Measurements from ENCODE around the gene CENPC.
"Not testable (repeated sequence)": the region's sequence is repeated elsewhere in the genome, so short reads cannot be mapped to it uniquely, and the experiment has no call there.

CENPC gene

GRCh38 chr4:67550451-67550850 lies 5.1 kb upstream of the CENPC start:
- no peak for DNase-seq (ENCODE audit: low read depth in 2 of 2)

GRCh38 chr4:67549123-67549522 lies 3.8 kb upstream of the CENPC start:
- DNase-seq (ENCODE audit: low read depth in 2 of 2), result no peak

- no peak for DNase-seq (ENCODE audit: low read depth in 2 of 2)
Measured at GRCh38 chr4:67546971-67547370, 1.7 kb upstream of the CENPC start.

- no peak for DNase-seq (ENCODE audit: low read depth in 2 of 2)
Measured at GRCh38 chr4:67546004-67546356, 677 bp upstream of the CENPC start.

GRCh38 chr4:67542076-67542475 lies 3.2 kb downstream of the CENPC start:
- DNase-seq (ENCODE audit: low read depth in 2 of 2), result no peak

- no peak for DNase-seq (ENCODE audit: low read depth in 2 of 2)
Measured at GRCh38 chr4:67539830-67540229, 5.5 kb downstream of the CENPC start.

GRCh38 chr4:67535280-67535840 lies 9.9 kb downstream of the CENPC start:
- DNase-seq (ENCODE audit: low read depth in 2 of 2), result no peak

GRCh38 chr4:67533112-67533511 lies 12.2 kb downstream of the CENPC start:
- DNase-seq (ENCODE audit: low read depth in 2 of 2), result no peak

GRCh38 chr4:67532397-67532796 lies 12.9 kb downstream of the CENPC start:
- DNase-seq (ENCODE audit: low read depth in 2 of 2), result not testable (repeated sequence)

- DNase-seq (ENCODE audit: low read depth in 2 of 2), result no peak
Measured at GRCh38 chr4:67531379-67531962, 13.8 kb downstream of the CENPC start.

- DNase-seq (ENCODE audit: low read depth in 2 of 2), result not testable (repeated sequence)
Measured at GRCh38 chr4:67524140-67524539, 21.2 kb downstream of the CENPC start.

GRCh38 chr4:67522851-67523671 lies 22.2 kb downstream of the CENPC start:
- DNase-seq (ENCODE audit: low read depth in 2 of 2), result no peak

GRCh38 chr4:67522230-67522629 lies 23.1 kb downstream of the CENPC start:
- DNase-seq (ENCODE audit: low read depth in 2 of 2), result no peak

- DNase-seq (ENCODE audit: low read depth in 2 of 2), result no peak
Measured at GRCh38 chr4:67521506-67521905, 23.8 kb downstream of the CENPC start.

- no peak for DNase-seq (ENCODE audit: low read depth in 2 of 2)
Measured at GRCh38 chr4:67520141-67520540, 25.2 kb downstream of the CENPC start.

GRCh38 chr4:67512501-67512900 lies 32.8 kb downstream of the CENPC start:
- no peak for DNase-seq (ENCODE audit: low read depth in 2 of 2)

GRCh38 chr4:67500373-67500772 lies 44.9 kb downstream of the CENPC start:
- DNase-seq (ENCODE audit: low read depth in 2 of 2), result no peak

GRCh38 chr4:67499799-67500198 lies 45.5 kb downstream of the CENPC start:
- no peak for DNase-seq (ENCODE audit: low read depth in 2 of 2)

GRCh38 chr4:67483868-67484602 lies 61.3 kb downstream of the CENPC start:
- no peak for DNase-seq (ENCODE audit: low read depth in 2 of 2)

GRCh38 chr4:67480810-67481209 lies 64.5 kb downstream of the CENPC start:
- no peak for DNase-seq (ENCODE audit: low read depth in 2 of 2)

- DNase-seq (ENCODE audit: low read depth in 2 of 2), result no peak
Measured at GRCh38 chr4:67475155-67475554, 70.1 kb downstream of the CENPC start.

GRCh38 chr4:67470871-67471270 lies 74.4 kb downstream of the CENPC start:
- DNase-seq (ENCODE audit: low read depth in 2 of 2), result no peak

GRCh38 chr4:67468830-67469229 lies 76.5 kb downstream of the CENPC start:
- no peak for DNase-seq (ENCODE audit: low read depth in 2 of 2)

All from stimulated activated CD4-positive, alpha-beta T cell treated with anti-CD3 and anti-CD28 coated beads, Interleukin-12 subunit alpha, Interleukin-12 subunit beta, amount 100 ng/mL, for 24 hours (primary cell).